H9 (cell line): ENCODE results near the gene NUTF2. TPM values are rescaled to one million over a fixed set of nuclear protein-coding genes. Genes with fewer than 3 reads are reported as not detected.

Experiments used
- DNase-seq: peaks from one replicate; pipeline ENCODE4 v3.0.0-alpha.2; 2017
- H2AFZ ChIP-seq: one replicate; pipeline ENCODE4 v1.6.1; 2013; ENCODE audit warnings: mild to moderate bottlenecking, low read length, control low read depth, moderate library complexity
- H2AK5ac ChIP-seq: 2 replicates; pipeline ENCODE4 v1.6.1; 2013; ENCODE audit warnings: low read length, control low read depth, mixed read lengths; ENCODE audit not compliant: insufficient read length
- H2BK120ac ChIP-seq: one replicate; pipeline ENCODE4 v1.6.1; 2013; ENCODE audit warnings: low read depth, mild to moderate bottlenecking, low read length, control low read depth, inconsistent platforms; ENCODE audit not compliant: poor library complexity, severe bottlenecking
- H2BK12ac ChIP-seq: 2 replicates; pipeline ENCODE4 v1.6.1; 2013; ENCODE audit warnings: low read length, control low read depth, mixed read lengths, low read depth; ENCODE audit not compliant: insufficient read length
- H2BK15ac ChIP-seq: 2 replicates; pipeline ENCODE4 v1.6.1; 2013; ENCODE audit warnings: low read depth, low read length, control low read depth
- H2BK20ac ChIP-seq: one replicate; pipeline ENCODE4 v1.6.1; 2013; ENCODE audit warnings: low read depth, mild to moderate bottlenecking, low read length, control low read depth, inconsistent platforms; ENCODE audit not compliant: poor library complexity, severe bottlenecking
- H2BK5ac ChIP-seq: 2 replicates; pipeline ENCODE4 v1.6.1; 2013; ENCODE audit warnings: low read length, control low read depth, mixed read lengths; ENCODE audit not compliant: insufficient read length
- H3K14ac ChIP-seq: 2 replicates; pipeline ENCODE4 v1.6.1; 2013; ENCODE audit warnings: low read length, control low read depth; ENCODE audit not compliant: insufficient read depth
- H3K18ac ChIP-seq: 2 replicates; pipeline ENCODE4 v1.6.1; 2013; ENCODE audit warnings: low read depth, mild to moderate bottlenecking, mixed read lengths, low read length, control low read depth; ENCODE audit not compliant: insufficient read length
- H3K23ac ChIP-seq: 2 replicates; pipeline ENCODE4 v1.6.1; 2013; ENCODE audit warnings: low read length, control low read depth, mixed read lengths, low read depth; ENCODE audit not compliant: insufficient read length
- H3K23me2 ChIP-seq: 2 replicates; pipeline ENCODE4 v1.6.1; 2013; ENCODE audit warnings: low read depth, mild to moderate bottlenecking, mixed read lengths, low read length, control low read depth; ENCODE audit not compliant: insufficient read length, poor library complexity, severe bottlenecking
- H3K27ac ChIP-seq: 2 replicates; pipeline ENCODE4 v1.5.1; 2013; ENCODE audit warnings: low read length, control low read depth, mixed read lengths, low read depth; ENCODE audit not compliant: insufficient read length
- H3K27me3 ChIP-seq: 2 replicates; pipeline ENCODE4 v1.6.1; 2013; ENCODE audit warnings: low read length, control low read depth, inconsistent platforms; ENCODE audit not compliant: insufficient read depth
- H3K4ac ChIP-seq: 2 replicates; pipeline ENCODE4 v1.6.1; 2013; ENCODE audit warnings: low read depth, mild to moderate bottlenecking, control low read depth, inconsistent platforms, low read length, moderate library complexity
- H3K4me1 ChIP-seq: 2 replicates; pipeline ENCODE4 v1.6.1; 2013; ENCODE audit warnings: low read length, control low read depth, inconsistent platforms; ENCODE audit not compliant: insufficient read depth
- H3K4me2 ChIP-seq: 2 replicates; pipeline ENCODE4 v1.6.1; 2013; ENCODE audit warnings: low read length, control low read depth, mixed read lengths; ENCODE audit not compliant: insufficient read length, insufficient read depth
- H3K56ac ChIP-seq: 2 replicates; pipeline ENCODE4 v1.6.1; 2013; ENCODE audit warnings: low read depth, mild to moderate bottlenecking, mixed read lengths, low read length, control low read depth; ENCODE audit not compliant: insufficient read length
- H3K79me1 ChIP-seq: 2 replicates; pipeline ENCODE4 v1.6.1; 2013; ENCODE audit warnings: low read depth, mild to moderate bottlenecking, moderate library complexity, low read length, control low read depth, inconsistent platforms; ENCODE audit not compliant: insufficient read depth, poor library complexity, severe bottlenecking
- H3K79me2 ChIP-seq: 2 replicates; pipeline ENCODE4 v1.6.1; 2013; ENCODE audit warnings: low read length, control low read depth, inconsistent platforms; ENCODE audit not compliant: insufficient read depth
- H3K9ac ChIP-seq: 2 replicates; pipeline ENCODE4 v1.6.1; 2013; ENCODE audit warnings: low read length, control low read depth, mixed read lengths; ENCODE audit not compliant: insufficient read length; ENCODE audit errors: extremely low read depth
- H3K9me3 ChIP-seq: one replicate; pipeline ENCODE4 v1.6.1; 2013; ENCODE audit warnings: low read depth, low read length, inconsistent platforms; ENCODE audit not compliant: control insufficient read depth
- H3T11ph ChIP-seq: one replicate; pipeline ENCODE4 v1.6.1; 2013; ENCODE audit warnings: mild to moderate bottlenecking, low read length, control low read depth, inconsistent platforms
- H4K20me1 ChIP-seq: one replicate; pipeline ENCODE4 v1.6.1; 2013; ENCODE audit not compliant: control insufficient read depth, insufficient read length, insufficient read depth
- H4K5ac ChIP-seq: 2 replicates; pipeline ENCODE4 v1.6.1; 2013; ENCODE audit warnings: low read depth, mild to moderate bottlenecking, mixed read lengths, low read length, control low read depth; ENCODE audit not compliant: insufficient read length
- H4K8ac ChIP-seq: replicated peaks from 2 replicates; pipeline ENCODE4 v1.6.1; 2013; ENCODE audit warnings: low read length, control low read depth, mixed read lengths, low read depth; ENCODE audit not compliant: insufficient read length
- H4K91ac ChIP-seq: 2 replicates; pipeline ENCODE4 v1.6.1; 2013; ENCODE audit warnings: low read depth, mild to moderate bottlenecking, moderate library complexity, mixed read lengths, low read length, control low read depth; ENCODE audit not compliant: insufficient read length
- H3K27ac Mint-ChIP-seq, 3 experiments: 2 replicates in 2 of 3; 3 replicates in 1 of 3; pipeline ENCODE4 v1.8.0; 2020 to 2021; ENCODE audit warnings: mixed read lengths in 3 of 3, mild to moderate bottlenecking in 1 of 3, moderate library complexity in 1 of 3
- H3K27me3 Mint-ChIP-seq: 2 replicates; pipeline ENCODE4 v1.8.0; 2021; ENCODE audit warnings: low read depth, mild to moderate bottlenecking, moderate library complexity, mixed read lengths
- H3K36me3 Mint-ChIP-seq, 3 experiments: 2 replicates in 2 of 3; 3 replicates in 1 of 3; pipeline ENCODE4 v1.8.0; 2020 to 2021; ENCODE audit warnings: low read depth in 3 of 3, mixed read lengths in 3 of 3; ENCODE audit not compliant: insufficient read depth in 1 of 3
- H3K4me1 Mint-ChIP-seq, 2 experiments: 2 replicates each; pipeline ENCODE4 v1.8.0; 2020; ENCODE audit warnings: mixed read lengths in 2 of 2
- H3K4me3 Mint-ChIP-seq, 2 experiments: 2 replicates in 1 of 2; 3 replicates in 1 of 2; pipeline ENCODE4 v1.8.0; 2020 to 2021; ENCODE audit warnings: mild to moderate bottlenecking in 2 of 2, mixed read lengths in 2 of 2, moderate library complexity in 1 of 2
- H3K9me3 Mint-ChIP-seq, 2 experiments: 2 replicates in 1 of 2; 3 replicates in 1 of 2; pipeline ENCODE4 v1.8.0; 2020; ENCODE audit warnings: mild to moderate bottlenecking in 2 of 2, mixed read lengths in 2 of 2, moderate library complexity in 1 of 2
- CTCF ChIP-seq: fragments of 200-600 bp; sonication (generic); conservative IDR thresholded peaks from 3 replicates; pipeline ENCODE4 v1.8.0; 2021; ENCODE audit warnings: antibody characterized with exemption, mild to moderate bottlenecking
- WGBS: extraction: QIAGEN DNeasy Blood & Tissue Kit; methylation state at CpG from one replicate; pipeline ENCODE4 v1.1.7; 2013; ENCODE audit warnings: missing lambda C conversion rate, low lambda C conversion rate, mixed read lengths; ENCODE audit not compliant: insufficient read length; ENCODE audit errors: extremely low coverage; 5-methylcytosine and 5-hydroxymethylcytosine counted together
- total RNA-seq: library from RNA; stranded (reverse); gene quantifications from 2 replicates; pipeline ENCODE4 v1.2.1, GENCODE V29; 2021

NUTF2 gene
- total RNA-seq, 1 experiment from 2014 or later: 198 TPM

GRCh38 chr16:67878846-67879245, 32.1 kb downstream of the NUTF2 start:
- no peak for TF ChIP-seq CTCF
- Histone ChIP-seq H3K9ac (no peak overlapping the region), H3K4me1 (no peaks in the 10 kb centered on the region; the same call in 1 of the 2 replicates), H4K91ac (no peak overlapping the region), H4K8ac (no peak overlapping the region), H3K9me3 (no peaks in the 10 kb centered on the region), H3K14ac (no peak overlapping the region), H2BK5ac (no peak overlapping the region), H3K4me2 (no peak overlapping the region), H2BK15ac (no peak overlapping the region), H3K56ac (no peak overlapping the region), H3K4ac (no peak overlapping the region), H2AFZ (no peak overlapping the region), H3K79me1 (no peaks in the 10 kb centered on the region), H3K23me2 (peaks cover 2% of the 10 kb centered on the region), H3K79me2 (peaks cover 2% of the 10 kb centered on the region; the same call in 1 of the 2 replicates), H3K23ac (no peak overlapping the region), H2BK12ac (no peak overlapping the region), H3K27me3 (no peaks in the 10 kb centered on the region), H3T11ph (no peak overlapping the region), H4K5ac (no peak overlapping the region), H2BK20ac (no peak overlapping the region), H3K27ac (no peak overlapping the region), H2BK120ac (no peak overlapping the region), H4K20me1 (no peaks in the 10 kb centered on the region), H3K18ac (no peak overlapping the region), H2AK5ac (no peak overlapping the region)
- H3K27me3 Mint-ChIP-seq: no peaks in the 10 kb centered on the region; the same call in 1 of the 2 replicates
- no peaks in the 10 kb centered on the region for H3K9me3 Mint-ChIP-seq
- H3K27ac Mint-ChIP-seq: peak overlapping the region in 1 of 3 experiments; percentile 52; a peak in 1 of 7 replicates
- peaks cover 29 to 77% (median 69%) of the 10 kb centered on the region in 3 experiments for H3K36me3 Mint-ChIP-seq
- no peak for DNase-seq
- peaks cover 5% of the 10 kb centered on the region in 2 experiments for H3K4me1 Mint-ChIP-seq
- WGBS: no CpG with 5 or more reads among the region's 9 CpGs
- H3K4me3 Mint-ChIP-seq: peak overlapping the region in 1 of 2 experiments; percentile 32; a peak in 1 of 5 replicates
